NCI-H2171 (cell line): ENCODE measurements around the gene SIX5.

ENCODE experiments used
- DNase-seq: peaks from one replicate; lab custom pipeline; 2025; lab: John Stamatoyannopoulos, UW

Gene SIX5

DNA sequence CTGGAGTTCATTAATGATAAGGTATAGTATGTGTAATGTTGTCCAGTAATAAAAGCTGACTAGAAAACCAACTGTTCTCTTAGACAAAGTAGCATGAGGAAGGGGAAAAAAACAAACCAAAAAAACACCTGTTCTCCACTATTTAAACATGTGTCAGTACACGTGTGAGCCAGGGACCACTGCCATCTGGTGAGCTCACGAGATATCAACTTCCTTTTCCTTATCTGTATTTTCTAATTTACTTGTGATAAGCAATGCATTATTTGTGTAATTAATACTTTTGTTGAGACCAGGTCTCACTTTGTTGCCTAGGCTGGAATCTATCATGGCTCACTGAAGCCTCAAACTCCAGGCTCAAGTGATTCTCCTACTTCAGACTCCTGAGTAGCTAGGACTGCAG, 4.3 kb upstream of the SIX5 start:
- peak; percentile 15 for DNase-seq

DNA sequence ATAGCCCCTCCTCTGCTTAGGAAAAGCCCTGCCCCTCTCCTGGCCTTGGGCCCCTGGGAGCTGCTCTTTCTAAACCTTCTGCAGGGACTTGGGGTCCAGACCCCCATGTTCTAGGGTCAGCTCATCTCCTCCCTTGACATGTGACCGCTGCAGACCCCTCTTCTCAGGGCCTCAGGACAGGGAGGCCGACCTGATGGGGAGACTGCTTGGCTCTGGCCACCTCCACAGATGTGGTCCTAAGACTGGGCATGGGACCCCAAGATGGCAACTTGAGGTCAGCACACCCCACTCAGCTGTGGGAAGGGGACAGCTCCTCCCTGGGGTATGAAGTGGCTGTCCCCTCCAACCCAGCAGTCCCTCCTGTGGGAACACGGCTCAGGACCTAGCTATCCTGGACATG, 3.9 kb upstream of the SIX5 start:
- DNase-seq, result no peak

DNA sequence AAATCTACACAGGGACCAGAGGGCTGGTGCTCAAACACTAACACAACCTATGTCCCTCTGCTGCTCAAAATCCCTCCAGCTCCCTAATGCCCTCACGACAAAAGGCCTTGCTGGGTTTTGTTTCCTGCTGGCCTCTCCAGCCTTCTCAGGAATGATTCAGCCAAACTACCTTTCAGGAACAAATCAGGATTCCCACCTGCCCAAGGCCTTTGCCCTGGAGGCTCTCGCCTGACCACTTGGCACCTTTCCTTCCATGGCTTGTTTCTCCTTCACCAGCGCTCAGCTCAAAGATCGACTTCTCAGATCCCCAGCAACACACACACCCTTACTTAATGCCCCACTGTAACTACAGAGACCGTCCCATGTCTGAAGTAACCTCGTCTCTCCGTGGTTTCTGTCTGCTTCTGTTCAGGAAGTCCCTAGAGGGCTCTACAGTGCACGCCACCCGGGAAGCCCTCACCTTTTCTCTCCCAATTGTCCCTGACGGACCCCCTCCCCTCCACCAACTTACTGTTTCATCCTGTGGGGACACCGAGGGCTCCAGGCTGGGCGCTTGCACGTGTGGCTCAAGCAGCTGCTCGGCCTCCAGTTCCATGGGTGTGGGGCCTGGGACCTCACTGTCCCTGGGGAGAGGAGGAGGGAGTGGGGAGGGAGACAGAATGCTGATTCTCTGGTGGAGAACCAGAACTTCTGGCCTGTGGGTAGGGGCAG, 3.2 kb upstream of the SIX5 start:
- DNase-seq, result no peak

DNA sequence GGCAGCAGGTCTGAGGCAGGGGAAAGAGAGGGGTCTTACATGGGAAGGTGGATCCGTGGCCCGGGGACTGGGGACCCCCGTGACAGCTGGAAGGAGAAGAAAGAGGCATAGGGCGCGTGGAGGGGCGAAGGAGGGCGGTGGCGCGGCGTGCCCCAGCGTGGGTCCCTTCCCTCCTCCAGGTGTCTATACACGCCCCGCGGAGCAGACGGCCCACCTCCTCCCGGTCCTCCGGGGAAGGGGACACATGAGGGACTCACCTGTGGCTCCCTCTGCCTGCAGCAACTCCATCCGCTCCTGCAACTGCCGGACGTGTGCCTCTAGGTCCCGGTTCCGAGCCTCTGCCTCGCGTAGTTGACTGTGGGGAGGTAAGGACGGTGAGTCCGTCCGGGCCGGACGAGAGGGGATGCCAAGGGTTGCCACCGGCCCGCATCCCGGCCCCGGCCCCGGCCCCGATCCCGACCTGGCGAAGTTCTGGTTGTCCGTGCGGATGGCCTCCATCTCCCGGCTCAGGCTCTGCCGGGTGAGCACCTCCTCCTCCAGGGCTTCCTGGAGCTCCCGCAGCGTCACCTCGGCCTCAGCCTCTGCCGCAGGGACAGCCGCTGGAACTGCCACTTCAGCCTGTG, 2.4 kb upstream of the SIX5 start:
- DNase-seq, result no peak

DNA sequence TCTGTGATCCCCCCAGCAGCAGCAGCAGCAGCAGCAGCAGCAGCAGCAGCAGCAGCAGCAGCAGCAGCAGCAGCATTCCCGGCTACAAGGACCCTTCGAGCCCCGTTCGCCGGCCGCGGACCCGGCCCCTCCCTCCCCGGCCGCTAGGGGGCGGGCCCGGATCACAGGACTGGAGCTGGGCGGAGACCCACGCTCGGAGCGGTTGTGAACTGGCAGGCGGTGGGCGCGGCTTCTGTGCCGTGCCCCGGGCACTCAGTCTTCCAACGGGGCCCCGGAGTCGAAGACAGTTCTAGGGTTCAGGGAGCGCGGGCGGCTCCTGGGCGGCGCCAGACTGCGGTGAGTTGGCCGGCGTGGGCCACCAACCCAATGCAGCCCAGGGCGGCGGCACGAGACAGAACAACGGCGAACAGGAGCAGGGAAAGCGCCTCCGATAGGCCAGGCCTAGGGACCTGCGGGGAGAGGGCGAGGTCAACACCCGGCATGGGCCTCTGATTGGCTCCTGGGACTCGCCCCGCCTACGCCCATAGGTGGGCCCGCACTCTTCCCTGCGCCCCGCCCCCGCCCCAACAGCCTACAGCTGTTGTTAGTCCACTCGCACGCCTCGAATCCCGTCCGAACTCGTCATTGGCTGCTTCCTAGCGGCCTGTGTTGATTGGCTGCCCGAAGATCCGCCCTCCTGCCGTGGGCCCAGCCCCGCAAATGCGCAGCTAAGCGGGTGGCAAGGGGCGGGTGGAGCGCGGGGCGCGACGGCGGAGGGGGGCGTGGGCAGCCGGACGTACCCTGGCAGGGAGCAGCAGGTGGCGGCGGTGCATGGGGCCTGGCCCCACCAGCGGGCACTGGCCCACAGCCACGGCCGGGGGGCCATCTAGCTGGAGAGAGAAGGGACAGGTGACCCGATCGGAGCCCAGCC, 1.4 kb upstream of the SIX5 start:
- DNase-seq, result peak; percentile 97

DNA sequence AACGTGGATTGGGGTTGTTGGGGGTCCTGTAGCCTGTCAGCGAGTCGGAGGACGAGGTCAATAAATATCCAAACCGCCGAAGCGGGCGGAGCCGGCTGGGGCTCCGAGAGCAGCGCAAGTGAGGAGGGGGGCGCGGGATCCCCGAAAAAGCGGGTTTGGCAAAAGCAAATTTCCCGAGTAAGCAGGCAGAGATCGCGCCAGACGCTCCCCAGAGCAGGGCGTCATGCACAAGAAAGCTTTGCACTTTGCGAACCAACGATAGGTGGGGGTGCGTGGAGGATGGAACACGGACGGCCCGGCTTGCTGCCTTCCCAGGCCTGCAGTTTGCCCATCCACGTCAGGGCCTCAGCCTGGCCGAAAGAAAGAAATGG, 754 bp upstream of the SIX5 start:
- DNase-seq, result no peak

DNA sequence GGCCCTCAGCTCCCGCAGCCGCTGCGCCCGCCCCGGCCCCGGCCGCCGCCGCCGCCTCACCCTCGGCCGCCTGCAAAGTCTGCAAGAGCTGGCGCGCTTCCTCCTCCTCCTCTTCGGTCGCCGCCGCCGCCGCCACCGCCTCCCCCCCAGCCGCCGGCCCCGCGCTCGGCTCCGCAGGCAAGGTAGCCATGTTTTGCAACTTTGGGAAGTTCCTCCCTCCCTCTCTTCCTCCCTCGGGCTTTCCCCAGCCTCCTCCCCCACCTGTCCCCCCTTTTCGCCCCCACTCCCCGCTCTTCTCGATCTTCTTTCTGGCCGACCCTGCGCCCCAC, 433 bp downstream of the SIX5 start:
- no peak for DNase-seq

DNA sequence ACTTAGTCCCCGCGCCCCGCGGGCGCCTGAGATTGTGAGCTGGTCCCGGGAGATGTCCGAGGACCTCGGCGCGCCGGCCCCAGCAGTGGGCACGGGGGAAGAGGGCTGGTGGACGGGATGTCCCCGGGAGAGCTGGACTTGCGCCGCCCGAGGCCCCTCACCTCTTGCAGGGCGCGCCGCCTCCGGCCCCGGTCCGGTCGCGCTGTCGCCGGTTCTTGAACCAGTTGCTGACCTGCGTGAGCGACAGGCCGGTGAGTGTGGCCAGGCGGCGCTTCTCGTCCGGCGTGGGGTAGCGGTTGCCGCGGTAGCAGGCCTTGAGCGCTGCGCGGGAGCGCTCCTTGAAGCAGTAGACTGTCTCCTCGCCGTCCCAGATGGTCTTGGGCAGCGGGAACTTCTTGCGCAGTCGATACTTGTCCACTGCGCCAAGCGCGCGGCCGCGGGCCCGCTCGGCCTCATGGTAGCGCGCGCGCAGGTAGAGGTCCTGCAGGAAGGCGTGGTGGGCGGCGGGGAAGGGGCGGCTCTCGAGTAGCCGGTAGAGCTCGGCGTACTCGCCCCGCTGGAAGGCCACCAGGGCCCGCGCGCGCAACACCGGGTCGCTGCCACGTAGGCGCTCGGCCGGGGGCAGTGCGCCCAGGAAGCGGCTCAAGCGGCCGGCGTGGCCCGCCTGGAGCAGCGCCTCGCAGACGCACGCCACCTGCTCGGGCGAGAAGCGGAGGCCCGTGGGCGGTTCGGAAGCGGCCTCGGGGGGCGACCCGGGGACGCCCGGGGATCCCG, 984 bp downstream of the SIX5 start:
- DNase-seq, result no peak

DNA sequence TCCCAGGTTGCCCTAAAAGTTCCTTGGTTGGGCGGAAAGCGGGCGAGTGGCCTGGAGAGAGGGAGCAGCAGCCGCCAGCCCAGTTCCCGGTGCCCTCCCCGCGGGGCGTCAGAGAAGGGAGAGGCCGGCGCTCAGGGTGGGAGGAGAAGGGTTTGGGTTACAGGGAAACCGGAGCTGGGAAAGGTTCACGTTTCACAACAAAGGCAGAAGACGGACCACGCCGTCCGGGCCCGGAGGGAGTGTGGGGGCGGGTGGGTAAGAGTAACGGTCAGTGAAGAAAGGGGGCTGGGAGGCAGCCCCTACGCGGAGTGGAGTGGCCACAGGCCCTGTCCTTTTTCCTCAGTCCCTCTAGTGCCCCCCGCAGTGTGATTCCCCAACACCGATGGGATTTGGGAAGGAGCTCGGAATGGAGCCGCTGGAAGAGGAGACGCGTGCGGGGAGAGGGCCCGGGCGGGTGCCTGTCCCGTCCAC, 1.6 kb downstream of the SIX5 start:
- peak; percentile 60 for DNase-seq

DNA sequence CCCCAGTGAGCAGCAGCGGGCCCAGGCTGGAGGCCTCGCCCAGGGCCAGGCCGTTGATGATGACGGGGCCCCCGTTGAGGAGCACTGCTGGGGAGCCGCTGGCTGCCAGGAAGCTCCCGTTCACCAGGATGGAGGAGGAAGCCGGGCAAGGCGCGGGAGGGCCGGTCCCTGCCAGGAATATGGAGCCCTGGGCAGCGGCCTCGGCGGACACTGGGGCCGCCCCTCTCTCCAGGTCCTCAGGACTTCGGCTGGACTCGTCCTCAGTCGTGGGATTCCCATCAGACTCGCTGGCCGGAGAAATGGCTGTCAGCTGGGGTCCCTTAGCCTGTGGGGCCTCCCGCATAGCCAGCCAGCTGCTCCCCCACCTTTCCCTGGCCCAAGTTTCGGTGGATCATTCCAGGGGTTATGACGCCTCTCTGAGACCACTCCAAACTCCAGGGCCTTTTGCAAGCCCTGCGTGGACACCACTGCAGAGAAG, 2.1 kb downstream of the SIX5 start:
- no peak for DNase-seq

DNA sequence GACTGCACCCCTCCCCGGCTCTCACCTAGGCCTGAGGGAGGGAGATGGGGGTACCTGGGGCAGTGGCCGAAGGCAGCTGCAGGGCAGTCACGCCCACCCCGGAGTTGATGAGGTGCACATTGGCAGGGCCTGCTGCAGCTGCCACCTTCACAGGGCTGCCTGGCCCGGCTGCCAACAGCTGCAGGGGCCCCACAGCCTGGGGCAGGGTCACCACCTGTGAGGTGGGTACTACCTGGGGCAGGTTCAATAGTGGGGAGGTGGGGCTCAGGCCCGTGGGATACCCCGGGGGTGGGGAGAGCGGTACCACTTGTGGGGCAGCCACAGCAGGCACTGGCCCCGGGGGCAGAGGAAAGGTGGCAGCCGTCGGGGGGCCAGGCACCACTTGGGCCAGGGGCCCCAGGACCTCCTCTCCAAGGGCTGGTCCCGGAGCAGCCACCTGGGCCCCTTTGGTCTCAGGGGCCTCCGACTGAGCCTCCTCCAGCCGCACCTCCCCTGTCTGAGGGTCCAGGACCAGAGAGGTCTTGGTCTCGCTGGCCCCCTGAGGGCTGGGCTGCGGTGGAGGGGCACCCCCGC, 2.7 kb downstream of the SIX5 start:
- no peak for DNase-seq

DNA sequence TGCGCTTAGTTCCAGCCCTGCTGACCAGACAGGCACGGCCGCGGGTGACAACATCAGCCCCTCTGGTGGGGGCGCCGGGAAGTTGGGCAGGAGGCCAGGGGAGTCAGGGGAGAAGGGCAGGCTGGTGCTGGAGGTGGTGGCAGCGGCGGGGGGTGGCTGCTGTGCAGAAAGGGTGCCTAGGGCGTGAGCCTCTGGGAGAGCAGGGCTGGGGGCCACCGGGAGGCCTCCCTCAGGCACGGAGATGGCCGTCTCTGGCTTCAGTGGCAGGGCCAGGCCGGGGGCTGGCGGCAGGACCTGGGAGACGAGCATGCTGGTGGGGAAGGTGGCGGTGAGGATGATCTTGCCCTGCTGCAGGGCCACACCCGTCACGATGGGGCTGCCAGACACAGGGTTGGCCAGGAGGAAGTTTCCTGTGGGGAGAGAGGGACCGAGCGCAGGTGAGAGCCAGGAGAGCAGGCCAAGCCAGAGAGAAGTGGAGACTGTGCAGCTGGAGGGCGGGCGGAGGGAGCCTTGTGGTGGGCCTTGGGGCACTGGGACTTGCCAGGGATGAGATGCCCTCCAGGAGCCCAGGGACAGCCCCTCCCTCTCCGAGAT, 3.3 kb downstream of the SIX5 start:
- no peak for DNase-seq

DNA sequence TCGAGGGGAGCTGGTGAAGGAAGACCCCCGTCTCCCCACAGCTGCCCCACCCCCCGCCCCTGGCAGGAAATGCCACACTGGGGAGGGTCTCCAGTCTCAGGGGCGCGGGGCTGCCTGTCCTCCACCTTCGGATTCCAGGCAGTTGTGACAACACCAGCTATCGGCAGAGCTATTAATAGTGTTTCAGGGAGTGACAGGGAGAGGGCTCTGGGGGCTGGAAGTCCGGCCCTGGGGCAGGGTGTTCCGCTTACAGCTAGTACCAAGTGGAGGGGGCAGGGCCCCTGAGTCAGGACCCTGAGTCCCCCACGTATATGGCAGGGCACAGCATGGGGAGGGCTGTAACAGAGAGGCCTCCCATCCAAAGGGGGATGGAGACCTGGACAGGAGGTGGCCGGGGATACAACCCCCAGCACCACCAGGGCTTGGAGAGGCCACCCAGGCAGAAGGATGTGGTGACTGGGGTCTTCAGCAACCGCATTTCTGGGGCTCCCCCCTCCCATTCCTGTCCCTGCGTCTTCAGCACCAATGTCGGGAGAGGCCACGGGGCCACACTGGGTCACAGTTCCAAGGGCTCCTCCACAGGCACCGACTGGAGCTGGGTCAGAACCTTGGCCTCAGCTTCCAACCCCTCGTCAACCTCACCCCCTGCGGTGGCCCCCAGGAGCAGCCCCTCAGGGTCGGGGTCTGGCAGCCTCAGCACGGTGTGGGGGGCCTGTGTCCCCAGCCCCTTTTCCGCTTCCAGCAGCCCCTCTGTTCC, 3.9 kb downstream of the SIX5 start:
- no peak for DNase-seq

DNA sequence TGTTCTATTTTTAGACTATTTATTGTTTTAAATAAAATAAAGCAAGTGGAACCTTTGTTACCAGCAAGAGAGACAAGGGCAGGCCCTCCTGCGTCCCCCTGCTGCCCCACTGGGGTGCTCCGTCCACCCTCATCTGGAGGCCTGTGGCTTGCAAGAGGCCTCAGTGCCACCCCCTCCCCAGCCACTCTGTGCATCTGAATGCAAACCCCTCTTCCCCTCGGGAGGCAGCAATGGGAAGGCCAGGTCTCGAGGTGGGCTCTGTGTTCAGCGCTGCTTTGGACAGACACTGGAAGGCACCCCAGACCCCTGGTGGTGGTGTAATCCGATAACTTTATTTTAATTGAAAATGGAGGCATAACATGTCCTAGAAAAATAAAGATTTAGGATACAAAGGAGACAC, 4.6 kb downstream of the SIX5 start:
- DNase-seq, result no peak

DNA sequence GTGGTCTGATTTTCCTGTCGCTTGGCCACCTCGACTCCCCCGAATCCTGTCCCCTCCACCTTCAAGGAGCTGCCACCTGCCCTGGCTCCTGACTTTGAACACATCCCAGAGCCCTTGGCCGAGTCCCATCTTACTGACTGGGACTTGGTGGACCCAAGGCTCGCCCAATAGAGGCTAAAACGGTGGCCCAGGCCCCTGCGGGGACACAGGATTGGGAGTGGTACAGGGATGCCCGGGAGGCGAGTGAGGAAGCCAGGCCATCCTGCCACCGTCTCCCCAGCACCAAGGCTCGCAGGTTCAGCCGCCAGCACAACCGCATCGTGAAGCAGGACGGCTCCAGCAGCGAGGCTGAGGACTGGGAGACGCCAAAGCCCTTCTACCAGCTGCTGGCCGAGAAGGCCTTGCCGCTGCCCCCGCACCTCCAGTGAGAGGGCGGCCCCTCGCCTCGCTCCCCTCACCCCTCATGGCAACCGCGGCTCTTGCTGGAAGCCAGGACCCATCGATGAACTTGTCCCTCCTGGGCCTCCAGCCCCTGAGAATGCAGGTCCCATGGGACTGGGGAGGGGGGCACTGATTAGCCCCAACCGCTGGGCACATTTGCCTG, 5.3 kb downstream of the SIX5 start:
- DNase-seq, result no peak

DNA sequence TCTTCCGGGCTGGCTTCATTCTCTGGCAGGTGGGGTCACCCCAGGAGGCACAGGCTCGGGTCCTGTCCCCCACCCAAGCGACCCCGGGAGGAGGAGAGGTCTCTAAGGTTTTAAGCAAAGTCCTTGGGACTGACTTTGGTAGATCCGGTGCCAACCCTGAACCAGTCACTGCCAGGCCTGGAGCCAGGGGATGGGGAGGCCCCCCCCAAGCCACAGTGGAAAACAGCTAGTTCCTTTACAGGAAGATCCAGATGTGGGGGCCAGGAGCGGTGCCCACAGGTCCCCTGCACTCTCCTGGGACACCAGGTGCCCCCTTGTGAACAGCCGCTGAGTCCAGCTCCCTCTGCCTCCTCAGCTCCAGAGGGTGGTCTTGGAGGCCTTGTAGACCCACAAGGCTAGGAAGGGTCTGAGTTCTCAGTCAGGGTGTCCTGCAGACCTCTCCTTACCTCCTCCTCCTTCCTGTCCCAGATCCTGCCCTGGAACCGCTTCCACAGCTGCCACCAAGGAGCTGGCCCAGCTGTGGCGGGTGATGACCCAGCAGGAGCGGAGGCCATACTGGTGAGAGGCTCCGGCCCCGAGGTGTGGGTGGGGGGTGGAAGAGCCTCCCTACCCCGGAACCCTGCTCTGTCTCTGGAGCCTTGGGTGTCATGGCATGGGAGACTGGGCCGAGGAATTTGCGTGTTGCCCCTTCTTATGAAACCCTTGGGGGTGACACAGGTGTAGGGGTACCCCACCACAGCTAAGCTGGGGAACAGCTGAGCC, 6.0 kb downstream of the SIX5 start:
- DNase-seq, result no peak

DNA sequence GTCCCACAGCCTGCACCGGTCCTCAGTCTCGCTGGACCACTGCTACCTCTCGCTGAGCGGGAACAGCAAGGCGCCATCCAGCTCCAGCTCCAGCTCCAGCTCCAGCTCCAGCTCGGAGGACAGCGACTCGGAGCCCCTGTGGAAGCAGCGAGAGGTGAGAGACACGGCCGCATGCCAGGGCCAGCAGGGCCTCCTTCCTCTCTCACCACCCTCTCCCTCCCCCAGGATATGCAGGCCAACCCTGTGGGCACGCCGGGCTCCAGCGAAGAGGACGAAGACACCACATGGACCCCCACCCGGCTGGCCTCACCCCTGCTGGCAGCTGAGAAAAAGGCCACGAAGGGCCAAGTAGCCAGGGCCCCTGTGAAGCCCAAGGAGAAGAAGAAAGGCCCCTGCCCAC, 7.3 kb downstream of the SIX5 start:
- no peak for DNase-seq

DNA sequence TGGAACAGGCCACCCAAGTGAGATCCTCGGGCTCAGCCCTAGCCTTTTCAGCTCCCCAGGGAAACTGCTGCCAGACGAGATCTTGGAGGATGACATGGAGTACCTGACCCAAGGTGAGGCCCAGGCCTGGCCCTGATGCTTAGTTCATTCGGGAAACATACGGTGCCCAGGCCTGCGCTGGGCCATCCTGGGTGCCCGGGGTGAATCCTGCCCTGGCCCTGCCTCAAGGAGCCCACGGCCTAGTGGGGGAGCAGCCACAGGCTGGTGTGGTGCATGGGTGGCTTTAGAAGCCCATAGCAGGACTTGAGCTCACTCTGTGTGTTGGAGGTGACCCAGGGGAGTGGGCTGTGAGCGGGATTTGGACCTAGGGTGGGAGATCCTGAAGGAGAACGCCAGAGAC, 10.1 kb downstream of the SIX5 start:
- DNase-seq, result no peak

DNA sequence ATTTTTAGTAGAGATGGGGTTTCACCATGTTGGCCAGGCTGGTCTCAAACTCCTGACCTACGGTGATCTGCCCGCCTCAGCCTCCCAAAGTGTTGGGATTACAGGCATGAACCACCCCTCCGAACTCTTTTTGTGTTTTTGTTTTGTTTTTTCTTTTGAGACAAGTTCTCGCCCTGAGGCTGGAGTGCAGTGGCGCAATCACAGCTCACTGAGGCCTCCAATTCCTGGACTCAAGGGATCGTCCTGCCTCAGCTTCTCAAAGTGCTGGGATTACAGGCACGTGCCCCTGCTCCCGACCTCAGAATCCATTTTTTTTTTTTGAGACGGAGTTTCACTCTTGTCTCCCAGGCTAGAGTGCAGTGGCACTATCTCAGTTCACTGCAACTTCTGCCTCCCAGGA, 11.4 kb downstream of the SIX5 start:
- DNase-seq, result no peak

DNA sequence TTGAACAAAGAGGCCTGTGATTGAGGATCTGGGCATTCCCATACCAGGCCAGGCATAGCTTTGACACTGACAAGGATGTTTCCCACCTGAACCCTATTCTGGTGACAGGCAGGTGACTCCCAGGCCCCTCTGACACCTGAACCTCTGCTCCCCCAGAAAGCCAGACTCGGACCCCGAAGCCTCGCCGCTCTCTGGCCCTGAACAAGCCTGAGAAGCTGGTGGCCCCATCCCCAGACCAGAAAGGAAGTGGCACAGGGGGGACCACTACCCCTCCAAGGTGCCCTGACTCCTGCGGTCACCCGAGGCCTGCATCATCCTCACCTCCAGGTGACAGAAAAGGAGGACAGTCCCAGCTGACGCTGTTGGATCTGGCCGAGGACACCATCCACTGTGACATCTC, 14.7 kb downstream of the SIX5 start:
- no peak for DNase-seq
